Epithelial cell of esophagus (primary cell): Measurements from ENCODE around the gene SPATA18.

Experiments used
- DNase-seq: peaks from one replicate; pipeline ENCODE4 v3.0.0; 2010; ENCODE audit warnings: low read depth
- H3K4me3 ChIP-seq: 2 replicates; pipeline ENCODE4 v1.5.1; 2011; ENCODE audit warnings: mild to moderate bottlenecking, low read length, control low read depth
- TF ChIP-seq, protein P1 (sequence below): IDR thresholded peaks from 2 replicates; pipeline ENCODE4 v1.5.1; 2011; ENCODE audit warnings: low read depth, mild to moderate bottlenecking, low read length, control low read depth, inconsistent platforms; ENCODE audit not compliant: insufficient read depth; ENCODE audit errors: missing control alignments

Gene SPATA18

DNA sequence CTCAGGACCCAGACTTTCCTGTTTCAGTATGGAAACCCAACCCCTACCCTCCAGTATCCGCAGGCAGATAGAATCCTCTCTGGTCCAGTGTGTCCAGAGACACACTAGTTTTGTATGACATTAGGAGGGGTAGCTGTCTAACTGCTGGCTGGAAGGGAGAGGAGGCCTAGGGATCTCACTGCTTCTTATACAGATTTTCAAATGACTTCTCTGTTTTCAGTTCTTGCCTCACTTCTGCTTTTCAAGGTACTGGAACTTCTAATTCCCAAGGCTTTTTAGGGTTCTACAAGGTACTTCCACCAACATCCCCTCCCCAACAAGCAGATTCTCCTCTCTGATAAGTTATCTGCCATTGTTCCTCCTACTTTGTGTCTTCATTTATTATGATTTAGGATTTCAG lies 19.1 kb upstream of the SPATA18 start:
- H3K4me3 ChIP-seq: no peak overlapping the region
- TF ChIP-seq, protein P1, sequence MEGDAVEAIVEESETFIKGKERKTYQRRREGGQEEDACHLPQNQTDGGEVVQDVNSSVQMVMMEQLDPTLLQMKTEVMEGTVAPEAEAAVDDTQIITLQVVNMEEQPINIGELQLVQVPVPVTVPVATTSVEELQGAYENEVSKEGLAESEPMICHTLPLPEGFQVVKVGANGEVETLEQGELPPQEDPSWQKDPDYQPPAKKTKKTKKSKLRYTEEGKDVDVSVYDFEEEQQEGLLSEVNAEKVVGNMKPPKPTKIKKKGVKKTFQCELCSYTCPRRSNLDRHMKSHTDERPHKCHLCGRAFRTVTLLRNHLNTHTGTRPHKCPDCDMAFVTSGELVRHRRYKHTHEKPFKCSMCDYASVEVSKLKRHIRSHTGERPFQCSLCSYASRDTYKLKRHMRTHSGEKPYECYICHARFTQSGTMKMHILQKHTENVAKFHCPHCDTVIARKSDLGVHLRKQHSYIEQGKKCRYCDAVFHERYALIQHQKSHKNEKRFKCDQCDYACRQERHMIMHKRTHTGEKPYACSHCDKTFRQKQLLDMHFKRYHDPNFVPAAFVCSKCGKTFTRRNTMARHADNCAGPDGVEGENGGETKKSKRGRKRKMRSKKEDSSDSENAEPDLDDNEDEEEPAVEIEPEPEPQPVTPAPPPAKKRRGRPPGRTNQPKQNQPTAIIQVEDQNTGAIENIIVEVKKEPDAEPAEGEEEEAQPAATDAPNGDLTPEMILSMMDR: no peak
- no peak for DNase-seq

- TF ChIP-seq, protein P1: no peak
- no peak overlapping the region for H3K4me3 ChIP-seq
- DNase-seq: no peak
These were observed 15.9 kb upstream of the SPATA18 start for GRCh38 chr4:52035190-52035589.

GRCh38 chr4:52036886-52037530 lies 14.1 kb upstream of the SPATA18 start:
- H3K4me3 ChIP-seq: peak overlapping the region; percentile 69
- no peak for DNase-seq
- TF ChIP-seq, protein P1: no peak

GRCh38 chr4:52037689-52038102 lies 13.4 kb upstream of the SPATA18 start:
- TF ChIP-seq, protein P1: no peak
- peak overlapping the region; percentile 69 for H3K4me3 ChIP-seq
- DNase-seq: no peak

- TF ChIP-seq, protein P1: no peak
- H3K4me3 ChIP-seq: peak within 1 kb of the TSS; percentile 69
- DNase-seq: peak; percentile 65
These were observed 12.8 kb upstream of the SPATA18 start, which contains the start of gene SGCB for GRCh38 chr4:52038103-52038912. SGCB (minus strand) TSS chr4:52038299; CDS start chr4:52038259, 40 bp downstream.

- no peak overlapping the region for H3K4me3 ChIP-seq
- TF ChIP-seq, protein P1: no peak
- no peak for DNase-seq
These were observed 6.1 kb upstream of the SPATA18 start for GRCh38 chr4:52045028-52045427.
